RPMI8226 (cell line): Measurements from ENCODE around the gene HNF1B.
"Not testable (repeated sequence)": the region's sequence is repeated elsewhere in the genome, so short reads cannot be mapped to it uniquely, and the experiment has no call there.

Experiments used
- DNase-seq: peaks from one replicate; pipeline ENCODE4 v3.0.0-alpha.2; 2015

HNF1B gene

GRCh38 chr17:37744961-37745800, at the start of gene HNF1B:
Gene HNF1B, minus strand, starts transcription at chr17:37745059. Its CDS starts 175 bp downstream, at chr17:37744884.
- DNase-seq: peak; percentile 72

- DNase-seq: no peak
Observed at GRCh38 chr17:37792787-37793186, 47.9 kb upstream of the HNF1B start.

- peak; percentile 67 for DNase-seq
Observed at GRCh38 chr17:37791447-37792399, 46.9 kb upstream of the HNF1B start.

GRCh38 chr17:37789771-37790541, 45.1 kb upstream of the HNF1B start:
- no peak for DNase-seq

- DNase-seq: no peak
Observed at GRCh38 chr17:37789021-37789565, 44.2 kb upstream of the HNF1B start.

- DNase-seq: no peak
Observed at GRCh38 chr17:37788526-37788925, 43.7 kb upstream of the HNF1B start.

GRCh38 chr17:37787055-37787757, 42.3 kb upstream of the HNF1B start:
- no peak for DNase-seq

GRCh38 chr17:37786481-37786880, 41.6 kb upstream of the HNF1B start:
- DNase-seq: no peak

- DNase-seq: not testable (repeated sequence)
Observed at GRCh38 chr17:37782460-37782859, 37.6 kb upstream of the HNF1B start.

- DNase-seq: no peak
Observed at GRCh38 chr17:37781451-37781850, 36.6 kb upstream of the HNF1B start.

GRCh38 chr17:37779554-37779953, 34.7 kb upstream of the HNF1B start:
- no peak for DNase-seq

GRCh38 chr17:37774504-37774903, 29.6 kb upstream of the HNF1B start:
- peak; percentile 84 for DNase-seq

- DNase-seq: no peak
Observed at GRCh38 chr17:37772982-37773381, 28.1 kb upstream of the HNF1B start.

- DNase-seq: peak; percentile 60
Observed at GRCh38 chr17:37770631-37771518, 26.0 kb upstream of the HNF1B start.

GRCh38 chr17:37769050-37769449, 24.2 kb upstream of the HNF1B start:
- DNase-seq: no peak

- DNase-seq: no peak
Observed at GRCh38 chr17:37768438-37768837, 23.6 kb upstream of the HNF1B start.

GRCh38 chr17:37766971-37767370, 22.1 kb upstream of the HNF1B start:
- DNase-seq: no peak

GRCh38 chr17:37764383-37764782, 19.5 kb upstream of the HNF1B start:
- DNase-seq: no peak

- no peak for DNase-seq
Observed at GRCh38 chr17:37762666-37763065, 17.8 kb upstream of the HNF1B start.

GRCh38 chr17:37761961-37762360, 17.1 kb upstream of the HNF1B start:
- DNase-seq: no peak

GRCh38 chr17:37761059-37761458, 16.2 kb upstream of the HNF1B start:
- no peak for DNase-seq
